ENCODE measurements around the gene CCR9. TPM values are rescaled to one million over a fixed set of nuclear protein-coding genes. Genes with fewer than 3 reads are reported as not detected.

CCR9 gene
- total RNA-seq, 2 experiments from 2014 or later: 0.20 TPM

GRCh38 chr3:45858809-45859543 lies 27.4 kb upstream of the CCR9 start:
- intact Hi-C loops (cut with micrococcal nuclease): no loop called here
- DNase-seq (no peak), ATAC-seq (no peak)
- ChIA-PET POLR2A (no interaction called here), CTCF (no interaction called here)
- H3K4me3 Mint-ChIP-seq: no peak overlapping the region
- no peak for TF ChIP-seq CTCF (IDR thresholded peaks at IDR 0.05)
- H3K27me3 Mint-ChIP-seq: peaks cover 53% of the 10 kb centered on the region
- H3K36me3 Mint-ChIP-seq (ENCODE audit: low read depth): peaks cover 4% of the 10 kb centered on the region
- H3K4me1 Mint-ChIP-seq (ENCODE audit: low read depth): peaks cover 29% of the 10 kb centered on the region
- H3K9me3 Mint-ChIP-seq: peaks cover 11% of the 10 kb centered on the region
- no peak overlapping the region for H3K27ac Mint-ChIP-seq

- no peak for ATAC-seq
- Mint-ChIP-seq H3K36me3 (ENCODE audit: low read depth) (peaks cover 4% of the 10 kb centered on the region), H3K27me3 (peaks cover 56% of the 10 kb centered on the region), H3K9me3 (peaks cover 12% of the 10 kb centered on the region), H3K27ac (no peak overlapping the region), H3K4me3 (no peak overlapping the region), H3K4me1 (ENCODE audit: low read depth) (peaks cover 38% of the 10 kb centered on the region)
- no peak for DNase-seq
- TF ChIP-seq CTCF (IDR thresholded peaks at IDR 0.05): no peak
- POLR2A ChIA-PET: no interaction called here
- CTCF ChIA-PET: no interaction called here
- intact Hi-C loops (cut with micrococcal nuclease): loop anchor here (10.0 kb wide), 1 partner anchor 214 kb away; no protein-coding TSS in a partner anchor
Observed at GRCh38 chr3:45860481-45860880, 25.9 kb upstream of the CCR9 start.

- Mint-ChIP-seq H3K4me1 (ENCODE audit: low read depth) (peaks cover 39% of the 10 kb centered on the region), H3K9me3 (peaks cover 10% of the 10 kb centered on the region), H3K27me3 (peaks cover 57% of the 10 kb centered on the region), H3K4me3 (no peak overlapping the region), H3K27ac (no peak overlapping the region), H3K36me3 (ENCODE audit: low read depth) (peaks cover 4% of the 10 kb centered on the region)
- intact Hi-C loops (cut with micrococcal nuclease): loop anchor here (10.0 kb wide), 1 partner anchor 214 kb away; no protein-coding TSS in a partner anchor
- ATAC-seq: peak; percentile 53
- ChIA-PET POLR2A (no interaction called here), CTCF (interaction anchor here (0.6 kb wide), 1 partner anchor 77 kb away, joined by 3 read pairs; no protein-coding TSS in a partner anchor)
- no peak for TF ChIP-seq CTCF (IDR thresholded peaks at IDR 0.05)
- no peak for DNase-seq
Observed at GRCh38 chr3:45861043-45861719, 25.2 kb upstream of the CCR9 start.

GRCh38 chr3:45864760-45865519 lies 21.4 kb upstream of the CCR9 start:
- POLR2A ChIA-PET: interaction anchor here (0.8 to 1.3 kb wide), 3 partner anchors 16 to 414 kb away, joined by 3 to 5 read pairs (median 4); no protein-coding TSS in a partner anchor
- Mint-ChIP-seq H3K4me3 (no peak overlapping the region), H3K36me3 (ENCODE audit: low read depth) (peaks cover 4% of the 10 kb centered on the region), H3K27me3 (peaks cover 58% of the 10 kb centered on the region), H3K4me1 (ENCODE audit: low read depth) (peaks cover 46% of the 10 kb centered on the region), H3K9me3 (peaks cover 10% of the 10 kb centered on the region), H3K27ac (peak overlapping the region; percentile 21)
- no peak for TF ChIP-seq CTCF (IDR thresholded peaks at IDR 0.05)
- peak; percentile 85 for ATAC-seq
- DNase-seq: peak; percentile 61
- CTCF ChIA-PET: interaction anchor here (0.6 to 1.7 kb wide), 9 partner anchors 13 to 214 kb away, joined by 3 to 9 read pairs (median 3); no protein-coding TSS in a partner anchor
- intact Hi-C loops (cut with micrococcal nuclease): loop anchor here (2.0 to 10.0 kb wide), 2 partner anchors 16 to 210 kb away; no protein-coding TSS in a partner anchor
